Mesendoderm (in vitro differentiated cells): ENCODE data around the gene ASCL4.

Source experiments
- DNase-seq: peaks from one replicate; pipeline ENCODE4 v3.0.0; 2013
- H2AK5ac ChIP-seq: 2 replicates; pipeline ENCODE4 v1.6.1; 2013; ENCODE audit warnings: low read length, inconsistent platforms
- H2BK120ac ChIP-seq: 2 replicates; pipeline ENCODE4 v1.6.1; 2013; ENCODE audit warnings: low read depth, mild to moderate bottlenecking, low read length, moderate library complexity, mixed read lengths
- H2BK15ac ChIP-seq: replicated peaks from 2 replicates; pipeline ENCODE4 v1.6.1; 2013; ENCODE audit warnings: low read depth, mild to moderate bottlenecking, moderate library complexity
- H2BK5ac ChIP-seq: 2 replicates; pipeline ENCODE4 v1.6.1; 2013; ENCODE audit warnings: low read length, inconsistent platforms
- H3K18ac ChIP-seq: 2 replicates; pipeline ENCODE4 v1.6.1; 2013; ENCODE audit warnings: mild to moderate bottlenecking, low read length, mixed read lengths
- H3K23ac ChIP-seq: one replicate; pipeline ENCODE4 v1.6.1; 2013; ENCODE audit warnings: low read length
- H3K27ac ChIP-seq: 2 replicates; pipeline ENCODE4 v1.5.1; 2013; ENCODE audit warnings: low read depth, mild to moderate bottlenecking, inconsistent platforms, low read length, moderate library complexity
- H3K27me3 ChIP-seq: 2 replicates; pipeline ENCODE4 v1.6.1; 2013; ENCODE audit warnings: low read length, control low read depth, mild to moderate bottlenecking, inconsistent platforms; ENCODE audit not compliant: insufficient read depth, poor library complexity
- H3K36me3 ChIP-seq: 2 replicates; pipeline ENCODE4 v1.6.1; 2013; ENCODE audit warnings: low read length, inconsistent platforms; ENCODE audit not compliant: control insufficient read depth, insufficient read depth
- H3K4ac ChIP-seq: one replicate; pipeline ENCODE4 v1.6.1; 2013; ENCODE audit warnings: low read depth, mild to moderate bottlenecking, low read length, moderate library complexity
- H3K4me1 ChIP-seq: 2 replicates; pipeline ENCODE4 v1.6.1; 2013; ENCODE audit warnings: low read depth, low read length, inconsistent platforms; ENCODE audit not compliant: control insufficient read depth
- H3K4me2 ChIP-seq: 2 replicates; pipeline ENCODE4 v1.6.1; 2013; ENCODE audit warnings: low read length
- H3K4me3 ChIP-seq: 2 replicates; pipeline ENCODE4 v1.5.1; 2013; ENCODE audit warnings: mild to moderate bottlenecking, low read length
- H3K56ac ChIP-seq: one replicate; pipeline ENCODE4 v1.6.1; 2013; ENCODE audit warnings: low read length
- H3K79me1 ChIP-seq: 2 replicates; pipeline ENCODE4 v1.6.1; 2013; ENCODE audit warnings: low read length, inconsistent platforms
- H3K79me2 ChIP-seq: 2 replicates; pipeline ENCODE4 v1.6.1; 2013; ENCODE audit warnings: mild to moderate bottlenecking, low read length; ENCODE audit not compliant: control insufficient read depth, insufficient read depth
- H3K9ac ChIP-seq: 2 replicates; pipeline ENCODE4 v1.6.1; 2013; ENCODE audit warnings: low read length, inconsistent platforms
- H4K5ac ChIP-seq: one replicate; pipeline ENCODE4 v1.6.1; 2013; ENCODE audit warnings: low read length
- H4K8ac ChIP-seq: one replicate; pipeline ENCODE4 v1.6.1; 2013; ENCODE audit warnings: low read depth, mild to moderate bottlenecking, control low read depth, low read length, moderate library complexity
- WGBS: extraction: QIAGEN DNeasy Blood & Tissue Kit; methylation state at CpG from one replicate; pipeline ENCODE4 v1.1.7; 2013; ENCODE audit warnings: low lambda C conversion rate, missing lambda C conversion rate; ENCODE audit not compliant: insufficient coverage; ENCODE audit errors: extremely low coverage; 5-methylcytosine and 5-hydroxymethylcytosine counted together

Gene ASCL4

DNA sequence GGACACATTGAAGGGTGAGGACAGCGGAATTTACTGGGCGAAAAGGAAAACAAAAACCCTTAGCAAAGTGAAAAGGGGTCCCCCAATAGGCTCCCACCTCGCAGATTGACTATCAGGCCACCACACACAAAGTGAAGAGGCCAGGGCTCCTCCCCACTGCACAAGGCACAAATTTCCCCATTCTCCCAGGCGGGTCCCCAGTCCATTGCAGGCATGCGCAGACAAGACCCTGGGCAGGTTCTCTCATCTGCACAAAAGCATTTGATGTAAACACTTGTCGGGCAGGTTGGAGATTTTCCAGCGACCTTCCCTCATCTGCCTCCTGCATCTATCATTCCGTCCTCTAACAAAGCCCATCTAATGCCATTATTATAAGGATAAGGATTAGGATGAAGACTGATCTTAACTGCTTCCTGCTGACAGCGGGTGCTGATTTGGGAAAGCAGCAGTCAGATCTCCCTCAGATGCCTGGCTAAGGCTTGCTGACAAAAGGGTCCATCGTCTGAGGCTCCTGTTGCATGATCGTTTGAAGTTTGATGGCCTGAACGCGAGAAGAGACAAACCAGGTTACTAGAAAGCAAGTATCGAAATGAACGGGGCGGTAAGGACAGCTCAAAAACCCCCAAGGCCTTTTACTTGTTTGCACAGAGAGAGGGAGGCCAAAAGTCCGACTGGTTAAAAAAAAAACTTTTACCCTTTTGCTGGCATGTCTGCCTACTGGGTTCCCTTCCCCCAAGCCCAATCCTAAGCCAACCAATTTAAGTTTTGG, 14.4 kb downstream of the ASCL4 start:
- H3K4me1 ChIP-seq: no peaks in the 10 kb centered on the region
- no peaks in the 10 kb centered on the region for H3K79me2 ChIP-seq
- H3K23ac ChIP-seq: no peak overlapping the region
- WGBS: no CpG with 5 or more reads among the region's 17 CpGs
- no peak overlapping the region for H3K27ac ChIP-seq
- H2BK5ac ChIP-seq: no peak overlapping the region
- H3K4ac ChIP-seq: no peak overlapping the region
- no peaks in the 10 kb centered on the region for H3K36me3 ChIP-seq
- H3K56ac ChIP-seq: no peak overlapping the region
- no peaks in the 10 kb centered on the region for H3K27me3 ChIP-seq
- H2BK120ac ChIP-seq: no peak overlapping the region
- H3K4me3 ChIP-seq: no peak overlapping the region
- H4K8ac ChIP-seq: no peak overlapping the region
- H2AK5ac ChIP-seq: no peak overlapping the region
- no peak overlapping the region for H3K4me2 ChIP-seq
- no peak overlapping the region for H4K5ac ChIP-seq
- no peaks in the 10 kb centered on the region for H3K79me1 ChIP-seq
- no peak overlapping the region for H3K9ac ChIP-seq
- no peak for DNase-seq
- H3K18ac ChIP-seq: no peak overlapping the region
- H2BK15ac ChIP-seq: no peak overlapping the region

DNA sequence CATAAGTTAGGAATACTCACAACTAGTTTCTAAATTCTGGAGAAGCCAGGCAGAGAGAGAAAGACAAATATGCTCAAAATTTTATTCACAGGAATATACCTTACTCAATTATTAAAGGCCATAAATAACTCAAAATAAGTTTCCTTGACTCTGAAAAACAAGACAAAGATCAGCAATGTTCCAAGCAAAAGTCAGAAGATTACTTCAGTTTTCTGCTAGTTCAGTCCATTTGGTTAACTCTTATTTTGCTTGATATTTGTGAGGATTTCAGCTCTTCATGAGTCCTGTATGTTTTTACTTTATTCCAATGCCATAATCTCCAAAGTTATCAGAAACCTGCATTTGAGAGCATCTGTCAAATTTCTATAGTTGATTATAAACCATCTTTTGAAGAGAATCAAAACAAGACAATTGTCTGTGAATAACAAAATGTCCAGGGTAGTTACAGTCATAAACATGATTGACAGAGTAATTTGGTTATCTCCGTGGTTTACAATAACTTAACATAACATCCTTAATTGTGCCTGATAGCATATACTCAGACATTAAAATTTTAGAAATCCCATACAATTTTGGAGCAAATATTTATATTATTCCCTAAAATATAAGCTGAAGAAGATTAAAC, 17.1 kb downstream of the ASCL4 start:
- no peak overlapping the region for H2AK5ac ChIP-seq
- H3K4ac ChIP-seq: no peak overlapping the region
- no peak overlapping the region for H3K4me3 ChIP-seq
- H2BK120ac ChIP-seq: no peak overlapping the region
- H3K79me2 ChIP-seq: no peaks in the 10 kb centered on the region
- no peak overlapping the region for H2BK5ac ChIP-seq
- no peak overlapping the region for H3K23ac ChIP-seq
- H3K27me3 ChIP-seq: no peaks in the 10 kb centered on the region
- no peaks in the 10 kb centered on the region for H3K4me1 ChIP-seq
- no peak for DNase-seq
- H3K27ac ChIP-seq: no peak overlapping the region
- no peak overlapping the region for H3K18ac ChIP-seq
- H3K9ac ChIP-seq: no peak overlapping the region
- H2BK15ac ChIP-seq: no peak overlapping the region
- WGBS: no CpG with 5 or more reads among the region's 1 CpG
- no peak overlapping the region for H3K56ac ChIP-seq
- H3K4me2 ChIP-seq: no peak overlapping the region
- H4K8ac ChIP-seq: no peak overlapping the region
- H3K36me3 ChIP-seq: no peaks in the 10 kb centered on the region
- no peaks in the 10 kb centered on the region for H3K79me1 ChIP-seq
- H4K5ac ChIP-seq: no peak overlapping the region

DNA sequence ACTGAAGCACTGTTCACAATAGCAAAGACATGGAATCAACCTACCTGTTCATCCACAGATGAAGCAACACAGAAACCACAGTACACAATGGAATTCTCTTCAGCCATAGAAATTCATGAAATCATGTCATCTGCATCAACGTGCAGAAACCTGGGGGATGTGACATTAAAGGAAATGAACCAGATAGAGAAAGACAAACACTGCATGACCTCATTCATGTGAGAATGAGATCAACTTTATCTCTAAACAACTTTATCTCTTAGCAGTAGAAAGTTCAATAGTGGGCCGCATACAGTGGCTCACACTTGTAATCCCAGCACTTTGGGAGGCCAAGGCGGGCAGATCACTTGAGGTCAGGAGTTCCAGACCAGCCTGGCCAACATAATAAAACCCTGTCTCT, 19.9 kb downstream of the ASCL4 start:
- no peak overlapping the region for H2BK15ac ChIP-seq
- no peak overlapping the region for H4K8ac ChIP-seq
- no peaks in the 10 kb centered on the region for H3K27me3 ChIP-seq
- H3K18ac ChIP-seq: no peak overlapping the region
- H3K4ac ChIP-seq: no peak overlapping the region
- H3K4me1 ChIP-seq: no peaks in the 10 kb centered on the region
- no peak overlapping the region for H4K5ac ChIP-seq
- H3K4me3 ChIP-seq: no peak overlapping the region
- no peak for DNase-seq
- H3K79me1 ChIP-seq: no peaks in the 10 kb centered on the region
- H3K56ac ChIP-seq: no peak overlapping the region
- no peak overlapping the region for H2BK5ac ChIP-seq
- H2AK5ac ChIP-seq: no peak overlapping the region
- no CpG with 5 or more reads among the region's 3 CpGs for WGBS
- H3K4me2 ChIP-seq: no peak overlapping the region
- H3K27ac ChIP-seq: no peak overlapping the region
- H3K23ac ChIP-seq: no peak overlapping the region
- H3K36me3 ChIP-seq: no peaks in the 10 kb centered on the region
- no peak overlapping the region for H3K9ac ChIP-seq
- H3K79me2 ChIP-seq: no peaks in the 10 kb centered on the region
- H2BK120ac ChIP-seq: no peak overlapping the region

DNA sequence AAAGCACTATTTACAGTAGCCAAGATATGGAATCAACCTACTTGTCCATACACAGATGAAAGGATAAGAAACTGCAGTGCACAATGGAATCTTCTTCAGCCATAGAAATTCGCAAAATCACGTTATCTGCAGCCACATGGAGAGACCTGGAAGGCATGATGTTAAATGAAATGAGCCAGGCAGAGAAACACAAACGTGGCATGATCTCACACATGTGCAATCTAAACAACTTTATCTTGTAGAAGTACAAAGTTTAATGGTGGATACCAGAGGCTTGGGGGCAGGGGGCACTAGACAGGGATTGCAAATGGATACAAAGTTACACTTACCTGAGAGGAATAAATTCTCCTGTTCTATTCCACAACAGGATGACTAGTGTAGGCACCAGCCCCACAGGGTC, 24.1 kb downstream of the ASCL4 start:
- H3K9ac ChIP-seq: no peak overlapping the region
- WGBS: no CpG with 5 or more reads among the region's 3 CpGs

DNA sequence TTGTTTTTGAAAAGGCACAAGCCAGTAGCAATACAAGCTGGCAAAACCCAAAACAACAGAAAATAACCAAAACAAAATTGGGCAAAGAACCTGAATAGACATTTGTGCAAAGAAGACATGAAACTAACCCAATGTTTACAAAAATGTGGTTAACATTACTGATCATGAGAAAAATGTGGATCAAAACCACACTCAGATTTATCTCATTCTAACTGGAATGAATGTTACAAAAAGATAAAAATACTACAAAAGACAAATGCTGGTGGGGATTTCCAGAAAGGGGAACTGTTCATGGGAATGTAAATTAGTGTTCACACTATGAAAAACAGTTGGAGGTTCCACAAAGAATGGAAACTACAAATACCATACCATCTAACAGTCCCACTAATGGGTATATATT, 26.6 kb downstream of the ASCL4 start:
- H4K5ac ChIP-seq: no peak overlapping the region
- no peak for DNase-seq

More for the DNA sequence above, 24.1 kb downstream of the ASCL4 start:
- no peaks in the 10 kb centered on the region for H3K4me1 ChIP-seq
- H4K5ac ChIP-seq: no peak overlapping the region
- H3K4ac ChIP-seq: no peak overlapping the region
- no peak overlapping the region for H2BK120ac ChIP-seq
- H3K56ac ChIP-seq: no peak overlapping the region
- no peak overlapping the region for H4K8ac ChIP-seq
- DNase-seq: no peak
- no peak overlapping the region for H3K4me3 ChIP-seq
- H3K27ac ChIP-seq: no peak overlapping the region
- no peak overlapping the region for H2AK5ac ChIP-seq
- H2BK5ac ChIP-seq: no peak overlapping the region
- H3K79me1 ChIP-seq: no peaks in the 10 kb centered on the region
- H3K36me3 ChIP-seq: no peaks in the 10 kb centered on the region
- H2BK15ac ChIP-seq: no peak overlapping the region
- H3K18ac ChIP-seq: no peak overlapping the region
- H3K27me3 ChIP-seq: no peaks in the 10 kb centered on the region
- no peaks in the 10 kb centered on the region for H3K79me2 ChIP-seq
- H3K23ac ChIP-seq: no peak overlapping the region
- no peak overlapping the region for H3K4me2 ChIP-seq

DNA sequence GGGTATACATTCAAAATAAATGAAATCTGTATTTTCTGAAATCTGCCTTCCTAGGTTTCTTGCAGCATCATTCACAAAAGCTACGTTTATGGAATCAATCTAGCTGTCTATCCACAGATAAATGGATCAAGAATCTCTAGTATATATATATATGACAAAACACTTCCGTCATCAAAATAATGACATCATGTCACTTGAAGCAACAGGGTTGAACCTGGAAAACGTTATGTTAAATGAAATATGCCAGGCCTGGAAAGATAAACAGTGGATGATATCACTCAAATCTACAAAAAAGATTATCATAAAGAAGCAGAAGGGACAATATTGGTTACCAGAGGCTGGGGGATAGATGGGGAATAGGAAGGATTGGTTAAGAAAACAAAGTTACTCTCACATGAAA, 28.6 kb downstream of the ASCL4 start:
- Histone ChIP-seq H3K23ac (no peak overlapping the region), H3K4ac (no peak overlapping the region), H3K36me3 (no peaks in the 10 kb centered on the region), H3K4me3 (no peak overlapping the region), H2BK15ac (no peak overlapping the region), H3K4me1 (no peaks in the 10 kb centered on the region), H3K56ac (no peak overlapping the region), H4K8ac (no peak overlapping the region), H3K27ac (no peak overlapping the region), H3K79me1 (no peaks in the 10 kb centered on the region), H2BK5ac (no peak overlapping the region), H3K4me2 (no peak overlapping the region), H4K5ac (no peak overlapping the region), H3K79me2 (no peaks in the 10 kb centered on the region), H3K27me3 (no peaks in the 10 kb centered on the region), H2BK120ac (no peak overlapping the region), H2AK5ac (no peak overlapping the region), H3K18ac (no peak overlapping the region), H3K9ac (no peak overlapping the region)
- no peak for DNase-seq
- WGBS: no CpG with 5 or more reads among the region's 3 CpGs

More for the DNA sequence above, 26.6 kb downstream of the ASCL4 start:
- H3K23ac ChIP-seq: no peak overlapping the region
- no peak overlapping the region for H3K27ac ChIP-seq
- no peaks in the 10 kb centered on the region for H3K79me1 ChIP-seq
- H3K4me2 ChIP-seq: no peak overlapping the region
- no peak overlapping the region for H4K8ac ChIP-seq
- H3K27me3 ChIP-seq: no peaks in the 10 kb centered on the region
- no peak overlapping the region for H3K4ac ChIP-seq
- H3K56ac ChIP-seq: no peak overlapping the region
- H3K36me3 ChIP-seq: no peaks in the 10 kb centered on the region
- H3K4me1 ChIP-seq: no peaks in the 10 kb centered on the region
- H2BK120ac ChIP-seq: no peak overlapping the region
- H3K79me2 ChIP-seq: no peaks in the 10 kb centered on the region
- H2BK15ac ChIP-seq: no peak overlapping the region
- H3K4me3 ChIP-seq: no peak overlapping the region
- no peak overlapping the region for H2BK5ac ChIP-seq
- no peak overlapping the region for H3K9ac ChIP-seq
- no peak overlapping the region for H2AK5ac ChIP-seq
- H3K18ac ChIP-seq: no peak overlapping the region
